Spleen (tissue), 7 donors: ENCODE data around the gene MAGED2.

Source experiments
- POLR2A ChIP-seq, 3 donors: fragments of 450-650 bp; IDR thresholded peaks; one replicate each; pipeline ENCODE4 v1.5.1; 2017; ENCODE audit warnings: antibody characterized with exemption in 3 of 3, mild to moderate bottlenecking in 1 of 3
- TF ChIP-seq, protein P1 (sequence below), 11 experiments: fragments of 200-600 bp in 7 of 11; fragments of 450-650 bp in 4 of 11; sonication (generic) in 4 of 11; IDR thresholded peaks in 8 of 11; conservative IDR thresholded peaks in 3 of 11; 1 replicate in 7 of 11; 2 replicates in 4 of 11; pipeline versions ENCODE4 v1.4.0 to v1.8.0; 2016 to 2021; ENCODE audit warnings: antibody characterized with exemption in 11 of 11, inconsistent platforms in 4 of 11, mild to moderate bottlenecking in 1 of 11
- donor health status: DM: no; HTN: no; CAD: no; lungs with moderate emphysema.
- donor health status: DM: no; HTN: no; CAD: no.
- donor health status: DM: no; HTN: no; CAD: no.

DNA sequence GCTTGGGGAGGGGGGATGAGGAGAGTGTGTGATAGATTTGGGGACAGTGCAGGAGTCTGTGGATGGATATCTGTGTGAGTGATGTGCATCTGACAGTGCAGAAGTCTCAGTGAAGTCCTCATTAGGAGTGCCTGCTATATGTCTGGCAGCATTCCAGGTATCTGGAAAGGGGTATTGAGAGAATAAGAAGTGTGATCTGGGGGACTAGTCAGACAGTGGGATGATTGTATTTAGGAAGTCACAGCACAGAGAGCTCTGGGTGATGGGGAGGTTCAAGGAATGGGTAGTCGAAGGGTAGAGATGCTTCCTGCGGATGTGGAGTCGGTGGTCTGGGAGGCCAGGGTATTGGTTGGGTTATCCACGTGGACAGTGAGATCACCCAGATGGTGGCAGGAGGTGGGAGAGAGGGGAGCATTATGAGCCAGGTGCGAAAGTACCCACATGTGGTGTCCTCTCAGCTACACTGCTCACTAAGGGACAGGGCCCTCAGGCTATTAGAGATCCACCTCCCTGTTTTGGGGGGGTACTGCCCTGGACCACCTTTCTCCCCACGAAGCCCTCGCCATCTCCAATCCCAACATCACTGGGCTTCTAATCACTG lies 9.8 kb downstream of the MAGED2 start:
- TF ChIP-seq, protein P1, sequence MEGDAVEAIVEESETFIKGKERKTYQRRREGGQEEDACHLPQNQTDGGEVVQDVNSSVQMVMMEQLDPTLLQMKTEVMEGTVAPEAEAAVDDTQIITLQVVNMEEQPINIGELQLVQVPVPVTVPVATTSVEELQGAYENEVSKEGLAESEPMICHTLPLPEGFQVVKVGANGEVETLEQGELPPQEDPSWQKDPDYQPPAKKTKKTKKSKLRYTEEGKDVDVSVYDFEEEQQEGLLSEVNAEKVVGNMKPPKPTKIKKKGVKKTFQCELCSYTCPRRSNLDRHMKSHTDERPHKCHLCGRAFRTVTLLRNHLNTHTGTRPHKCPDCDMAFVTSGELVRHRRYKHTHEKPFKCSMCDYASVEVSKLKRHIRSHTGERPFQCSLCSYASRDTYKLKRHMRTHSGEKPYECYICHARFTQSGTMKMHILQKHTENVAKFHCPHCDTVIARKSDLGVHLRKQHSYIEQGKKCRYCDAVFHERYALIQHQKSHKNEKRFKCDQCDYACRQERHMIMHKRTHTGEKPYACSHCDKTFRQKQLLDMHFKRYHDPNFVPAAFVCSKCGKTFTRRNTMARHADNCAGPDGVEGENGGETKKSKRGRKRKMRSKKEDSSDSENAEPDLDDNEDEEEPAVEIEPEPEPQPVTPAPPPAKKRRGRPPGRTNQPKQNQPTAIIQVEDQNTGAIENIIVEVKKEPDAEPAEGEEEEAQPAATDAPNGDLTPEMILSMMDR (IDR thresholded peaks at IDR 0.05 in 8 of 11, conservative IDR thresholded peaks at IDR 0.05 in 3 of 11): no peak
- TF ChIP-seq POLR2A (IDR thresholded peaks at IDR 0.05): no peak
